GM12872 (cell line): Measurements from ENCODE around the gene AMH.

Experiments used
- CTCF ChIP-seq: IDR thresholded peaks from 3 replicates; pipeline ENCODE4 v1.5.1; 2011; ENCODE audit warnings: low read depth, mild to moderate bottlenecking, low read length, moderate library complexity; ENCODE audit not compliant: insufficient read depth

The AMH gene

GRCh38 chr19:2266183-2266993 lies 17.3 kb downstream of the AMH start:
- no peak for TF ChIP-seq CTCF

- TF ChIP-seq CTCF = no peak
Observed at GRCh38 chr19:2268480-2268830, 19.3 kb downstream of the AMH start.

- no peak for TF ChIP-seq CTCF
Observed at GRCh38 chr19:2268861-2269243, 19.7 kb downstream of the AMH start.

GRCh38 chr19:2269244-2270156 lies 20.4 kb downstream of the AMH start:
- peak; percentile 32; the same call in 1 of the 3 replicates for TF ChIP-seq CTCF

- TF ChIP-seq CTCF = no peak
Observed at GRCh38 chr19:2270157-2270422, 21.0 kb downstream of the AMH start.

- no peak for TF ChIP-seq CTCF
Observed at GRCh38 chr19:2270423-2271233, 21.5 kb downstream of the AMH start.

- no peak for TF ChIP-seq CTCF
Observed at GRCh38 chr19:2271234-2272103, 22.3 kb downstream of the AMH start.
